ENCODE data around the gene GDPD4.

Gene GDPD4

DNA sequence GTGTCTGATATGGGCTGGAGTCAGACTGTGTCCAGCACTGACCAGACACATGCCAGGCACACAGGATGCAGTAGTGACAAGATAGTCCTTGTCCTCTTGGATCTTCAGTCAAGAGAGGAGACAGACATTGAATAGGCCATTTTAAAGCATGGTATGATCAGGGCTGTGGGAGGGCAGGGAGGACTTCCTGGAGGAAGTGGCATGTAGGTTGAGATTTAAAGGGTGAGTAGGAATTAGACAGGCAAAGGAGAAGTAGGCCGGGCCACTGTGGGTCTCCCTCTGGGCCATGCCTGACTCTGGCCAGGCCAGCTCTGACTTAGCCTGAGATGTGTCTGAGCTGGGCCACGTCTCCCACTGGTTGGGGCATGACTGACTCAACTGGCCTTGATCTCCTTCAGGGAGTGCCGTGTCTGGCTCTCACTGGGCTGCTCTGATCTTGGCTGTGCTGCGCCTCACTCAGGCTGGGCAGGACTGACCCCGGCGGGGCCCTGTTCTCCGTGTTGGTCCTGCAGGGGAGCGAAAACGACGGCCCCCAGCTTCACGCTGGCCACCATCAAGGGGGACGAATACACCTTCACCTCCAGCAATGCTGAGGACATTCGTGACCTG is 102.2 kb downstream of the GDPD4 start:
- TF ChIP-seq, protein P1, sequence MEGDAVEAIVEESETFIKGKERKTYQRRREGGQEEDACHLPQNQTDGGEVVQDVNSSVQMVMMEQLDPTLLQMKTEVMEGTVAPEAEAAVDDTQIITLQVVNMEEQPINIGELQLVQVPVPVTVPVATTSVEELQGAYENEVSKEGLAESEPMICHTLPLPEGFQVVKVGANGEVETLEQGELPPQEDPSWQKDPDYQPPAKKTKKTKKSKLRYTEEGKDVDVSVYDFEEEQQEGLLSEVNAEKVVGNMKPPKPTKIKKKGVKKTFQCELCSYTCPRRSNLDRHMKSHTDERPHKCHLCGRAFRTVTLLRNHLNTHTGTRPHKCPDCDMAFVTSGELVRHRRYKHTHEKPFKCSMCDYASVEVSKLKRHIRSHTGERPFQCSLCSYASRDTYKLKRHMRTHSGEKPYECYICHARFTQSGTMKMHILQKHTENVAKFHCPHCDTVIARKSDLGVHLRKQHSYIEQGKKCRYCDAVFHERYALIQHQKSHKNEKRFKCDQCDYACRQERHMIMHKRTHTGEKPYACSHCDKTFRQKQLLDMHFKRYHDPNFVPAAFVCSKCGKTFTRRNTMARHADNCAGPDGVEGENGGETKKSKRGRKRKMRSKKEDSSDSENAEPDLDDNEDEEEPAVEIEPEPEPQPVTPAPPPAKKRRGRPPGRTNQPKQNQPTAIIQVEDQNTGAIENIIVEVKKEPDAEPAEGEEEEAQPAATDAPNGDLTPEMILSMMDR (IDR thresholded peaks at IDR 0.05; ENCODE audit: extremely low read depth, missing control alignments): no peak
- DNase-seq (ENCODE audit: low spot score): no peak

DNA sequence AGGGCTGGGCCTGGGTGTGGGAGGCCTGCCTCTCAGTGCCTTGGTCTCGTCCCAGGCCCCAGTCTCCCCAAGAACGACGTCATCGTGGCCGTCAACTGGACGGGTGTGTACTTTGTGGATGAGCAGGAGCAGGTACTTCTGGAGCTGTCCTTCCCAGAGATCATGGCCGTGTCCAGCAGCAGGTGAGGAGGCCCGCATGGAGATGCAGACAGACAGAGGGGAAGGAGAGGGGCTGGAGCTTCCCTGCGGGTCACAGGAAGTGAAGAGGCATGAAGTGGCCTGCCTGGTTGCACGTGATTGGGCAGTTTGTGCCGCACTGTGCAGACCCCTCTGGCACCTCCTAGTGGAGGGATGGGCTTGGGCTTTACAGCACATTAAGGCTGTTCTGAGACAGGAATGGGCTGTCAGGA is 103.0 kb downstream of the GDPD4 start:
- TF ChIP-seq, protein P1 (IDR thresholded peaks at IDR 0.05; ENCODE audit: extremely low read depth, missing control alignments): peak; percentile 39
- peak; percentile 56 for DNase-seq (ENCODE audit: low spot score)

DNA sequence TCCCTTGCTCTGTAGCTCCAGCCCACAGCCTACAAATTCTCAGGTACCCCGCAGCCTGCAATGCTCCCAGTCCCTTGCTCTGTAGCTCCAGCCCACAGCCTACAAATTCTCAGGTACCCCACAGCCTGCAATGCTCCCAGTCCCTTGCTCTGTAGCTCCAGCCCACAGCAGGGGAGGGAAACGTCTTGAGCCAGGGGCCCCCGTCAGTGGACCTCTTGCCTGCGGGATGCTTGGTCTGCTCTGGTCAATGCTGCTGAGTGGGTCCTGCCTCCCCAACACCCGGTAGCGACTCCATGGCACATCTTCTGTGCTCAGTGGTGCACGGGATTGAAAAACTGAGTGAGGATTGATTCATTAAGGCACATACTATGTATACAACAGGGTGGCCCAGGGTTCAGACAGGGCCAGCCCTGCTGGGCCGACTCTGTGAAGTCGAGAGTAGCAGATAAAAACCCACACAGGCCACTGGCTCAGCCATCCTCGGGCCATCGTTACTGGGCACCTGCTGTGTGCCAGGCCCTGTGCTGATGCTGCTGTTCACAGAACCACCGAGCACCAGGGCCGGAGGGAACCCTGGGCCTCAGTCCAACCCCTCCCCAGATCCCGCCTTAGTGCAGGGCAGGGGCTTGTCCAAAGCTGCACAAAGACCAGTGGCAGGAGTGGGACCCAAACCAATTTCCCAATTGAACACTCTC is 103.7 kb downstream of the GDPD4 start:
- TF ChIP-seq, protein P1 (IDR thresholded peaks at IDR 0.05; ENCODE audit: extremely low read depth, missing control alignments): no peak
- DNase-seq (ENCODE audit: low spot score): no peak

DNA sequence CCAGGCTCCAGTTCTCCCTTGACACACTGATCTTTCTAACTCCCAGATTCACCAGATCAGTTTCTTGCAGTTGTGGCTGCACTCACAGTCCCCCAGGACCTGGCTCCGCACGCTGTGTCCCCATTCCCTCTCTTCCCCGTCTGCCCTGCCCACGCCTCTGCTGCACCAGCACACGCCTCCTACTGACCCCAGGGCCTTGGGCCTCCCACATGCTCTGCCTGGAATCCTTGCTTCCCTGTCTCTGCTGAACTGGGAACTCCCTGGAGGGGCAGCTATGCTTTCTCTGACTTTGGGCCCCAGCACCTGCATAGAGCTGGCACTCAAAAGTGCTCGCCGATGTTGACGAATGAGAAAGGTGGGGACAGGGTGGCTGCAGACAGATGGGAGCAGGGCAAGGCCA is 104.5 kb downstream of the GDPD4 start:
- DNase-seq (ENCODE audit: low spot score): no peak
- TF ChIP-seq, protein P1 (IDR thresholded peaks at IDR 0.05; ENCODE audit: extremely low read depth, missing control alignments): no peak

DNA sequence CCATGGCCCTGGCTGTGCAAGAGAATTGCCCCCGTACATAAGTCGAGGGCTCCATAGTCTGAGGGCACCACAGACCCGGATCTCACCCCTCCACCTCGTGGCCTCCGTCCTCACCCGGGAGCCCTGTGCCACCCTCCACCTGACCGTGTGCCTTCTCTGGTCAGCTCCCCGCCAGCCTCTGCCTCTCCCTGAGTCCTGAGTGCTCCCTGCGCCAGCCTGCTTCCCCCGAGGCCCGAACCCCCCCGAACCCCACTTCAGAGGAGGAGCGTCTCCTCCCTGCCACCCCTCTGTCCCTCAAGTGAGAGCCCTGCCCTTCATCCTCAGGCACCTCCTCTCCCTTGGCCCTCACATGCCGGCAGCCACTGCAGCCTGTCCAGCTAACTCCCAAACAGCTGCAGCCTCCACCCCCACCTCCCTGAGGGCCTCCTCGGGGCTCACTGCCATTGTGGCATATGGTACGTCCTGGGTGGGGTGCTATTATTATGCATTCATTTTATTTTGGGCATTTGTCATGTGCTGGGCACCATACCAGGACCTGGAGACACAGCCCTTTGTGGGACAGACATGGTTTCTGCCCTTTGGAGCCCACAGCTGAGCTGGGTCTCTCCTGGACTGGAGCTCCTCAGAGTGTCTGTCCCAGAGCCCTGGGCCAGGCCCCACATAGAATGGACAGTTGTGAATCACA is 106.3 kb downstream of the GDPD4 start:
- DNase-seq (ENCODE audit: low spot score): no peak
- TF ChIP-seq, protein P1 (IDR thresholded peaks at IDR 0.05; ENCODE audit: extremely low read depth, missing control alignments): no peak

DNA sequence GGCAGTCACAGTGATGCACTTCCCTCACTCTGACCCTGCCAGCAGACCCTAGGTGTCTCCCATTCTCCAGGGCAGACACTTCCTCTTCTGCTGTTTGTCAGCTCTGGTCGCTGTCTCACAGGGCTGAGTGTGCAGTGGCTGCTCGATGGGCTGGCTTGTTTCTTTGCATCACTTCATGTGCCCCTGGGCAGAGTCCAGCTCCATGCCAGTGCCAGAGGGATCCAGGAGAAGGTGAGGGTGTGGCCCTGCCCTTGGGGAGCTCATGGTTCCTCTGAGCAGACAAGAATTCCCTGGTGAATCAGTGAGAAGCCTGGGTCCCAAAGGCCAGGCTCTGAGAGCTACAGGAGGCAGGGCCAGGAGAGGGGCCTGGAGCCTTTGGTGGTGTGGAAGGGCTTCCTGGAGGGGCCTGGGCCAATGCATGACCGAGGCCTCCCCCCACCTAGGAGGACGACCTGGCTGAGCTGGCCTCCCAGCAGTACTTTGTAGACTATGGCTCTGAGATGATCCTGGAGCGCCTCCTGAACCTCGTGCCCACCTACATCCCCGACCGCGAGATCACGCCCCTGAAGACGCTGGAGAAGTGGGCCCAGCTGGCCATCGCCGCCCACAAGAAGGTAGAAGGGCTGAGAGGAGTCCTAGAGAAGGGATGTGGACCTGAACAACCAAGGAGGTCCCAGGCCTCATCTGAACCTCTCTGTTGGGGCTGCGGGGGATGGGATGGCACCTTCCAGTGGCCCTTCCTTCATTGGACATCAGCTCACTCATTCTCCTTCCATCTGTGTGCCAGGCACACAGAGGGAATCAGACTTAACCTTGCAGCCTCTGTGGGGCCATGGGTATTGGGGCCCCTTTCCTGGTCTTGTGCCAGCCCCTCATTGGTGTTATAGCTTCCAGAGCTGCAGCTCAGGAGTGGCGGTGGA is 107.3 kb downstream of the GDPD4 start:
- no peak for DNase-seq (ENCODE audit: low spot score)
- TF ChIP-seq, protein P1 (IDR thresholded peaks at IDR 0.05; ENCODE audit: extremely low read depth, missing control alignments): no peak
